Type B pancreatic cell (in vitro differentiated cells): Measurements from ENCODE around the gene HLA-DQB2. TPM values are rescaled to one million over a fixed set of nuclear protein-coding genes. Genes with fewer than 3 reads are reported as not detected.
"Not testable (repeated sequence)": the region's sequence is repeated elsewhere in the genome, so short reads cannot be mapped to it uniquely, and the experiment has no call there.

Source experiments
- DNase-seq: peaks from one replicate; pipeline ENCODE4 v3.0.0; 2021; ENCODE audit warnings: mixed read lengths; ENCODE audit not compliant: unreplicated experiment; ENCODE audit errors: extremely low spot score
- H3K27ac Mint-ChIP-seq: 2 replicates; pipeline ENCODE4 v1.8.0; 2021; ENCODE audit warnings: mild to moderate bottlenecking, mixed read lengths
- H3K27me3 Mint-ChIP-seq: 2 replicates; pipeline ENCODE4 v1.8.0; 2021; ENCODE audit warnings: mixed read lengths
- H3K36me3 Mint-ChIP-seq: 2 replicates; pipeline ENCODE4 v1.8.0; 2021; ENCODE audit warnings: mixed read lengths
- H3K4me1 Mint-ChIP-seq: one replicate; pipeline ENCODE4 v1.8.0; 2021; ENCODE audit warnings: mixed read lengths; ENCODE audit not compliant: unreplicated experiment
- H3K4me3 Mint-ChIP-seq: 2 replicates; pipeline ENCODE4 v1.8.0; 2021; ENCODE audit warnings: mild to moderate bottlenecking, mixed read lengths
- H3K9me3 Mint-ChIP-seq: 2 replicates; pipeline ENCODE4 v1.8.0; 2021; ENCODE audit warnings: mixed read lengths
- total RNA-seq: library from RNA; stranded (reverse); gene quantifications from 2 replicates; pipeline ENCODE4 v1.2.1, GENCODE V29; 2021; ENCODE audit warnings: low replicate concordance
- TF ChIP-seq, protein P1 (sequence below): fragments of 200-600 bp; sonication (generic); conservative IDR thresholded peaks from 2 replicates; pipeline ENCODE4 v1.5.0; 2021; ENCODE audit warnings: antibody characterized with exemption, mild to moderate bottlenecking

HLA-DQB2 gene
- total RNA-seq, 1 donor from 2014 or later = not detected

DNA sequence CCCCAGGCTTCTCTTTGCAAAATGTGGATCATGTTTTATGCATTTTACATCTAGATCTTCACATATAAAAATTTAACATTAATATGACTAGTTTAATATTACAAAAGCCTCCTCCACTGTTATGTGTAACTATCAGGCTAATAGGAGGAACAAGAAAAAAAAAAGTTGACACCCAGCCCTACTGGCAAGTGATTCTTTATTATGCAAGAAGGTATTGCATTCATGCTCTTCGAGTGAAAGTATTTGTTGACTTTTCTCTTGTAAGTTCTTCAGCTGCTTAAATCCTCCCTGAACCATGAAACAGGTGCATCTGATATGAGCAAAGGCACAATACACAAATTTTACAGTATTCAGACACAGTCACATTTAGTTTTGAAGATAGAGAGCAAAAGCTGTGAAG, 716 bp upstream of the HLA-DQB2 start:
- TF ChIP-seq, protein P1, sequence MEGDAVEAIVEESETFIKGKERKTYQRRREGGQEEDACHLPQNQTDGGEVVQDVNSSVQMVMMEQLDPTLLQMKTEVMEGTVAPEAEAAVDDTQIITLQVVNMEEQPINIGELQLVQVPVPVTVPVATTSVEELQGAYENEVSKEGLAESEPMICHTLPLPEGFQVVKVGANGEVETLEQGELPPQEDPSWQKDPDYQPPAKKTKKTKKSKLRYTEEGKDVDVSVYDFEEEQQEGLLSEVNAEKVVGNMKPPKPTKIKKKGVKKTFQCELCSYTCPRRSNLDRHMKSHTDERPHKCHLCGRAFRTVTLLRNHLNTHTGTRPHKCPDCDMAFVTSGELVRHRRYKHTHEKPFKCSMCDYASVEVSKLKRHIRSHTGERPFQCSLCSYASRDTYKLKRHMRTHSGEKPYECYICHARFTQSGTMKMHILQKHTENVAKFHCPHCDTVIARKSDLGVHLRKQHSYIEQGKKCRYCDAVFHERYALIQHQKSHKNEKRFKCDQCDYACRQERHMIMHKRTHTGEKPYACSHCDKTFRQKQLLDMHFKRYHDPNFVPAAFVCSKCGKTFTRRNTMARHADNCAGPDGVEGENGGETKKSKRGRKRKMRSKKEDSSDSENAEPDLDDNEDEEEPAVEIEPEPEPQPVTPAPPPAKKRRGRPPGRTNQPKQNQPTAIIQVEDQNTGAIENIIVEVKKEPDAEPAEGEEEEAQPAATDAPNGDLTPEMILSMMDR = no peak
- Mint-ChIP-seq H3K4me3 (no peak overlapping the region), H3K27ac (no peak overlapping the region), H3K9me3 (no peaks in the 10 kb centered on the region), H3K27me3 (peaks cover 53% of the 10 kb centered on the region), H3K4me1 (no peaks in the 10 kb centered on the region), H3K36me3 (no peaks in the 10 kb centered on the region)
- no peak for DNase-seq

DNA sequence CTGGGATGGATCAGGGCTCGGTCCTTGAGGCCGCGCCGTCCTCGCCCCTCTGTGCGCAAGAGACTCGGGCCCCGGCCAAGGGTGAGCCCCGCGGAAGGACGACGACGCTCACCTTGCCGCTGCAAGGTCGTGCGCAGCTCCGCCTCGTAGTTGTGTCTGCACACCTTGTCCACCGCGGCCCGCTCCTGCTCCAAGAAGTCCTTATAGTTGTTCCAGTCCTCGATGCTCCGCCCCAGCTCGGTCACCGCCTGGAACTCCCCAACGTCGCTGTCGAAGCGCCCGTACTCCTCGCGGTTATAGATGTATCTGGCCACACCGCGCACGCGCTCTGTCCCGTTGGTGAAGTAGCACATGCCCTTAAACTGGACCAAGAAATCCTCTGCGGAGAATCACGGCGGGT, 1.8 kb downstream of the HLA-DQB2 start:
- no peaks in the 10 kb centered on the region for H3K9me3 Mint-ChIP-seq
- H3K27ac Mint-ChIP-seq = no peak overlapping the region
- H3K27me3 Mint-ChIP-seq = peaks cover 44% of the 10 kb centered on the region
- DNase-seq = no peak
- H3K4me1 Mint-ChIP-seq = no peaks in the 10 kb centered on the region
- H3K4me3 Mint-ChIP-seq = no peak overlapping the region
- H3K36me3 Mint-ChIP-seq = no peaks in the 10 kb centered on the region
- TF ChIP-seq, protein P1 = no peak

DNA sequence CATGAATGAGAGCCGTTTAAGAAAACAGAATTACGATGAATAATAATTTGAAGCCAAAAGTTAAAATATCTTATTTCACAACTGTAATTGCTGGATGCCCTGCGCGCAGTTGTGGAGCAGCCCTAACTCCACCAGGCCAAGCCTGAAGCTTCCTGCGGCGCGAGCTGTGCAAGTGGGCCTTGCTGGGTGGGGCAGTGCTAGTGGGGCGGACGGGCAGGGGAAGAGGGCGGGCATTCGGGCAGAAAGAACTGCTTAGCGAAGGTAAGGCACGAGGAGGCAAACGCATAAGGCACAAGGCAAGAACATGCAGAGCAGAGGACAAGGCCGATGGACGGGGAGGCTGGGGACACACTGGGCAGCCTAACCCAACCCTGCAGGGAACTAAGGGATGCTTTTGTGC, 2.3 kb downstream of the HLA-DQB2 start:
- DNase-seq = no peak
- no peaks in the 10 kb centered on the region for H3K36me3 Mint-ChIP-seq
- TF ChIP-seq, protein P1 = no peak
- no peak overlapping the region for H3K27ac Mint-ChIP-seq
- no peaks in the 10 kb centered on the region for H3K4me1 Mint-ChIP-seq
- H3K4me3 Mint-ChIP-seq = no peak overlapping the region
- H3K27me3 Mint-ChIP-seq = peaks cover 42% of the 10 kb centered on the region
- H3K9me3 Mint-ChIP-seq = no peaks in the 10 kb centered on the region

DNA sequence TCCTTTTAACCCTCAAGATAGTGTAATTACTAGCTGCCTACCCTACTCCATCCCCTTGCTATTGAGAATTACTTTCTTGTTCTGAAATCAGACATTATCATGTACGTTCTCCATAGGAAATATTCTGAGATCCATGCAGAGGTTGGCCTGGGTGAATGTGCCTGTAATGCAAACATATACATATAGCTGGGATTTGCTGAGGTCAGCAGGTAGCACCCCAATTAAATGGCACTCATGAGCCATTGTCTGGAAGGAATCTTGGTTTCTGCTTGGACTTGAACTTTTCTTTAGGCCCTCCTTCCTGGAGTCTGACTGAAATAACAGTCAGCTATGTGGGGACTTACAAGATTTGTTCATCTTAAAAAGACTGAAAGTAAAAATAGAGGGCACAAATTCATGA, 3.7 kb downstream of the HLA-DQB2 start:
- Mint-ChIP-seq H3K4me3 (no peak overlapping the region), H3K27me3 (peaks cover 51% of the 10 kb centered on the region), H3K4me1 (no peaks in the 10 kb centered on the region), H3K9me3 (no peaks in the 10 kb centered on the region), H3K36me3 (no peaks in the 10 kb centered on the region), H3K27ac (no peak overlapping the region)
- DNase-seq = no peak
- TF ChIP-seq, protein P1 = no peak

DNA sequence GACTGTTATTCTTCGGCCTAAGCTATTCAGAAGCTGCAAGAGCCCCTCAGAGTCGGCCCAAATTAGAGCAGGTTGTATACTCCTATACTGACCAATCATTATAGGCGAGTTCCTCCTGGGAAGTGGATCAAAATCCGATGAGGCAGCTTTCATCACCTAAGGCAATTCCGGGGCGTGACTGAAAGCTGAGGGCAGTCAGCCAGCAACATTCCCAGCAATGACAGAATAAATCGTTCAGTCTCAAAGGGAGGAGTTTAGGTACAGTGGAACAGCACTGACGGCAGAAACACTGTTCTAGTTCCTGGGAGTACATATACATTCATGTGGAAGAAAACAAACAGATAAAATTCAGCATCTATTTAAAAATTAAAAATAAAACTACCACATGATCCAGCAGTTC, 10.8 kb downstream of the HLA-DQB2 start:
- Mint-ChIP-seq H3K27me3 (peaks cover 36% of the 10 kb centered on the region), H3K36me3 (no peaks in the 10 kb centered on the region), H3K4me3 (no peak overlapping the region), H3K9me3 (no peaks in the 10 kb centered on the region), H3K4me1 (no peaks in the 10 kb centered on the region), H3K27ac (no peak overlapping the region)
- TF ChIP-seq, protein P1 = no peak
- DNase-seq = no peak

DNA sequence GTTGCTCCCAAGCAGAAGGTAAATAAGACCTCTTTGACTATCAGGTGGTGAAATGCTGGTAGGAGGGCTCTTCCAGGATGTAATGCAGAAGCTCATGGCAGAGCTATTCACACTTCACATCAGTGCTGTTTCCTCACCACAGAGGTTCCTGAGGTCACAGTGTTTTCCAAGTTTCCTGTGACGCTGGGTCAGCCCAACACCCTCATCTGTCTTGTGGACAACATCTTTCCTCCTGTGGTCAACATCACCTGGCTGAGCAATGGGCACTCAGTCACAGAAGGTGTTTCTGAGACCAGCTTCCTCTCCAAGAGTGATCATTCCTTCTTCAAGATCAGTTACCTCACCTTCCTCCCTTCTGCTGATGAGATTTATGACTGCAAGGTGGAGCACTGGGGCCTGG, 17.7 kb downstream of the HLA-DQB2 start:
- H3K36me3 Mint-ChIP-seq, H3K4me3 Mint-ChIP-seq, DNase-seq: not testable (repeated sequence)

More for the DNA sequence above, 17.7 kb downstream of the HLA-DQB2 start:
- H3K27me3 Mint-ChIP-seq = peaks cover 19% of the 10 kb centered on the region
- H3K27ac Mint-ChIP-seq, H3K4me1 Mint-ChIP-seq, H3K9me3 Mint-ChIP-seq: not testable (repeated sequence)
